HG03442 (cell line): Measurements from ENCODE around the gene ADAM8.

Experiments used
- ATAC-seq: cut with Tn5 transposase; IDR thresholded peaks from one replicate; pipeline ENCODE4 v1.9.1; 2021; ENCODE audit warnings: mild to moderate bottlenecking, moderate library complexity; ENCODE audit not compliant: unreplicated experiment

ADAM8 gene

GRCh38 chr10:133309100-133309719 is 32.5 kb upstream of the ADAM8 start:
- ATAC-seq, result peak; percentile 72

GRCh38 chr10:133308421-133309099 is 31.9 kb upstream of the ADAM8 start, which contains the start of the genes TUBGCP2 and ZNF511:
TUBGCP2 (minus strand) TSS chr10:133308872; CDS start chr10:133302941, 5,931 bp downstream.
ZNF511 (plus strand) TSS chr10:133308914; CDS start chr10:133308944, 30 bp downstream.
- ATAC-seq, result peak; percentile 68

DNA sequence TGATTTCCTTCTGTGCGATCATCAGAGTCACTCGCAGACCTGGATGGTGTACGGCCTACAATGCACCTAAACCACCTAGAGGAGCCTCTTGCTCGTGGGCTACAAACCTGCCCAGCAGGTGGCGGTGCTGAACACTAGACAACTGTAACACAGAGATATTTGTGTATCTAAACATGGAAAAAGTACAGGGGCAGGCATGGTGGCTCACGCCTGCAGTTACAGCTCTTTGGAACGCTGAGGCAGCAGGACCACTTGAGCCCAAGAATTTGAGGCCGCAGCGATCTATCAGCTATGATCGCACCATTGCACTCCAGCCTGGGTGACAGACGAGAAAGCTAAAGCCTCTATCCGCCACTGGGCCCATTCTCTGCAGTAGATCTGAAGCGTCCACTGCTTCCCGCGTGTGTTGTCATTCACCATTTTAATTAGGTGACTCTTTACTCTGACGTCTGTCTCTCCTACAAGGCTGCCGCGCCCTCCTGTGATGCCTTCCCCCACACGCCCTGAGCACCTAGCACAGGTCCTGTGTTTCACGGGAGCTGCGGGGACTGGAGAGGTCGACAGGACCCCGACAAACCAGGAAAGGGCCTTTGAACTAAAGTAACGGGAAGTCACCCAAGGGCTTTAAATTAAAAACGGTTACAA is 31.2 kb upstream of the ADAM8 start:
- peak; percentile 36 for ATAC-seq

- no peak for ATAC-seq
Observed at GRCh38 chr10:133306941-133307379, 30.3 kb upstream of the ADAM8 start.

- ATAC-seq, result no peak
Observed at GRCh38 chr10:133306097-133306476, 29.4 kb upstream of the ADAM8 start.

DNA sequence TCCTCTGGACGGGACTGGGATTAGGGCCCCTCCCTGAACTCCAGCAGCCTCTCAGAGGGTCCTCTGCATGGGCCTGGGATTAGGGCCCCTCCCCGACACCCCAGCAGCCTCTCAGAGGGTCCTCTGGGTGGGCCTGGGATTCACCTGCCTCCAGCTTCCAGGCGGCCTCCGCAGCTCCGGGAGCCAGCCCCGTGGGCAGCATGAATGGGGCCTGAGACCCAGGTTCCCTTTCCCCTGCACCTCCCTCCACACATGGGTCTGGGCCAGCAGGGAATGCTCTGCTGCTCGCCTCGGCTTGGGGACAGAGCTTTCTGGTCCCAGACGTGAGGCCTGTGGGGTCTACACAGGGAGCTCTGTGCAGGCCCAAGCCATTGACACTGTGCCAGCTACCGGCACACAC is 26.5 kb upstream of the ADAM8 start:
- ATAC-seq, result no peak

DNA sequence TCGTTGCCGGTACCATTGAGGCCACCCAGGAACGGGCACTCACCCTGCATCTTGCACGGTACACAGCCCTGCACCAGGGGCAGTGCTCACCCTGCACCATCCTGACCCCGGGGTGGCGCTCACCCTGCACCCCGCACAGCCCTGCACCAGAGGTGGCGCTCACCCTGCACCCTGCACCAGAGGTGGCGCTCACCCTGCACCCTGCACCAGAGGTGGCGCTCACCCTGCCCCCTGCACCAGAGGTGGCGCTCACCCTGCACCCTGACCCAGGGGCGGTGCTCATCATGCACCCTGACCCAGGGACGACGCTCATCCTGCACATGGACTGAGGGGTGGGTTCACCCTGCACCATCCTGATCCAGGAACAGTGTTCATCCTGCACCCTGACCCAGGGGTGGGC is 25.6 kb upstream of the ADAM8 start:
- no peak for ATAC-seq

GRCh38 chr10:133299738-133300137 is 23.1 kb upstream of the ADAM8 start:
- no peak for ATAC-seq

DNA sequence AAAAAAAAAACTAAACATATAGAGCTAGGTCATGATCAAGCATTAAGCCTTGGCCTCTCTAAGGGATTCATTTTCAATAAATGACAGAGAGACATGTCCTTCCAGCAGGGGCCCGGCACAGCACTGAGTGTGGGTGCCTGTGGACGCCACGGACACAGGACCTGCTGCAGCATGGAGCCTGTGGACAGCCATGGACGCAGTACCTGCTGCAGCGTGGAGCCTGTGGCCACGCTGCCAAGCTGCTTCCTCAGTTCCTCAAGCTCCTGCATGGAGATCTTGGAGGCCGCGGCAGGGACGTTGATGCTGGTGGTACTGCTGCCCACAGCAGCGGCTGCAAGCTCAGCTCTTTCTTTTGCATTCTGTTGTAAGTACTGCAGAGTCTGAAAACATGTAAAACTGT is 22.6 kb upstream of the ADAM8 start:
- no peak for ATAC-seq

DNA sequence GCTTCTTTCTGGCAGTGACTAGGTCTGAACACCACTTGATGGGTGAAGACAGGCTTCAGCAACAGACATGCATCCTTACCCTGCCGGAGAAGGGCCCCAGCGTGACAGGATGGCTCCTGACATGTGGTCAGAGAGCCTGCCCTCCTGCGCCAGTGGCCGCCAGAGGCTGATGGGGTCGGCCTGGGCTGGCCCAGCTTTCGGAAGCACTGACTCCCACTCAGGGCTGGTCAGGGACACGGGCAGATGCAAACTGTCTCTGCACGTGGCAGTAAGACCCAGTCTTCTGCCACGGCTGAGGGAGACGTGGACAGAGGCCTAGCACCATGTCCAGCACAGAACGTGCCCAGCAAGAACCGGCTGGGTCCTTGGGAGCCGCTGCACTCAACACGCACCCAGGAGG is 21.8 kb upstream of the ADAM8 start:
- ATAC-seq, result no peak

DNA sequence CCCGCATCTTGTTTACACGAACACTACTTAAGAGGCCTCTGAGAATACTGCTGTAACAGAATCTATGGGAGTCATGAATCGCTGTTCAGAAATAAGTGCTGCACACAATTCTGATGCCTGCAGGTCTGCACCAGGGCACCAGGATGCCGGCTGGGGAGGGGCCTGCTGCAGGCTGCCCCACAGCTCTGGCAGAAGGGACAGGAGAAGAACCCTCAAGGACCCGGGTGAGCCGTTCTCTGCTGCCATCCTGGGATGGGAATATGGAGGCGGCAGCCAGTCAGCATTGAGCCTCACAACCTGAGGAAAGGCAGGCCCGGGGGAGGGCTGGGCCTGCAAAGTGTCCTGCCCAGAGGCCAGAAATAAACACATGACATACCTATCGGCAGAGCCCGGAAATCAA is 20.8 kb upstream of the ADAM8 start:
- no peak for ATAC-seq

DNA sequence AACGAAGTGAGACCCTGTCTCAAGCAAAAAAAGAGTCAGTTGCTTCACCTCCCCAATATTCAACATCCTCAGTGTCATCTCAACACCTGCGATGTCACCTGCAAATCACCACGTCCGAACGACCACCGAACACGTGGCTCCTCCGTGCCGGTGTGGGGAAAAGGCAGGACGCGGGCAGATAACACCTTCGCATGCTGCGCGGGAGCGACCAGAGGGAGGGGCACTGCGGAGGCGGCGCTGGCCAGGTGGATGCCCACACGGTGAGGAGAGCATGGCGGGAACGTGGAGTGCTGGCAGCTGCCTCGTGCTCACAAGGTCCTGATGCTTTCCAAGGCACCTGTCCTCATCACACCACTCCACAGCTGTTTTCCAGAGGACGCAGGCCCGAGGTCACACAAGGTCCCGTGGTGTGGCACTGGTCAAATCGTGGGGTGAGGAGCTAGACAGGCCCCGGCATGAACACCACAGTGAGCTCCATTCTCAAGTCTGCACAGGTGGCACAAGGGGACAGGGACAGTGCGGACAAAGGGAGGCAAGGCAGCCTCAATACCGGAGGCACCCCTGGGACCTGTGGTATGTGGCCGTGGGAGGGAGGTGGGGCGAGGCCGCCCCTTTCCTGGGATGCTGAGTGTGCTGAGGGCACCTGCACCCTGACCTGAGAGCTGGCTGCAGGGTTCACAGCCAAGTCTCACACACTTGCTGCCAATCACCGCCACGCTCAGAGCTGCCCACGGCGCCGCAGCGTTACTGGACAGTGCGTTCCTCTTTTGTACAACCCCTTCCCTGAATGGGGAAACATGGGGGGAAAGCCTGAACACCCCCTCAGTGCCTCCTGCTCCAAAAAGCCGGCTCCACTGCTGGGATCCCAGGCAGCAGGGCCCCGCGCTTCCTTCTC is 19.0 kb upstream of the ADAM8 start:
- no peak for ATAC-seq

- no peak for ATAC-seq
Observed at GRCh38 chr10:133294189-133294588, 17.5 kb upstream of the ADAM8 start.

DNA sequence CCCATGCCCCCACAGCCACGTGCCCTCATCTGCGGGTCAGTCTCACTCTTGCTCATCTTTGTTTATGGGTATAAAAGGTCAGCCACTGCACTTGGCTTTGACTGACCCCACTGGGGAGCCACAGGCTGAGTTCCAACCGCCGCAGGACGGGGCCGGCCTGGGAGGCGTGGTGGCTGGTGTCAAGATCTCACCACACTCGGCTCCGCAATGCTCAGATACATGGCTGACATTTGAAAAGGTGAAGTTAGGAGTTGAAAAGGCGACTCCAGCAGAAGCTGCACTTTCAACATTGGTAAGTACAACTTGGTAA is 17.1 kb upstream of the ADAM8 start:
- no peak for ATAC-seq

DNA sequence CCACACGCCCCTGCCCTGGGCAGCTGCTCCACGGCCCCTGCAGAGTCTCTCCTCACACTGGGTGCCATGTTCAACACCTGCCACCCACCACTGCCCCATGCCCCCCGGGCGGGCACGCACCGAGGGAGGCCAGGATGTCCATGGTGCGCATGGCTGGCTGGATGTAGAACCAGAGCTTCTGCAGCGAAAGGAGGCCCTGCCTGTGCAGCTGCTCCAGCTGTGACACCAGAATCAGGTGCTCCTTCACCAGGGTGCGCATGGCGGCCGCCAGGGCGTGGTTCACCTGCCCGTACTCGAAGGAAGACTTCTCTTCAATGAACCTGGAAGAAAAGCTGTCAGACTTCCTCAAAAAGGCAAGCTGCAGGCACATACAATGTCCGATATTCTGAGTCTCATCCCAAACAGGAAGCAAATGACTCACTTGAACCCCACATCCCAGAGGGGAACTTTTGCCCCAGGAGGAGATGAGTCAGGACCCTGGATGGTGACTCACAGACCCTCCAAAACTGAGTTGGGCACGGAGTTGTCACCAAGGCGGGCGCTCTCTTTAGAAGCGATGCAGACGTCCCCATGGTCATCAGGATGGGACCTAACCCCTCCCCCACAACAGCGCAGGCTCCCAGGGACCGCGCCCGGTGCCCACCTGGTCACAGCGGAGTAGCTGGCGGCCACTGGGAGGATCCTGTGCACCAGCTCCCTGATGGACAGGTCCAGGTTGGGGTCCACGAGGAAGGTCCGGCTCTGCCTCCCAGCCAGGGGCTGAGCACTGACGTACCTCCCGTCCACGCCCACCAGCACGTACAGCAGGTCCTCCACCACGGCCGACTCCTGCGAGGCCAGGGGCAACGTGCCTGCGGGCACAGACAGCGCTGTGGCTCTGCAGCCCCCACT is 16.5 kb upstream of the ADAM8 start:
- no peak for ATAC-seq

DNA sequence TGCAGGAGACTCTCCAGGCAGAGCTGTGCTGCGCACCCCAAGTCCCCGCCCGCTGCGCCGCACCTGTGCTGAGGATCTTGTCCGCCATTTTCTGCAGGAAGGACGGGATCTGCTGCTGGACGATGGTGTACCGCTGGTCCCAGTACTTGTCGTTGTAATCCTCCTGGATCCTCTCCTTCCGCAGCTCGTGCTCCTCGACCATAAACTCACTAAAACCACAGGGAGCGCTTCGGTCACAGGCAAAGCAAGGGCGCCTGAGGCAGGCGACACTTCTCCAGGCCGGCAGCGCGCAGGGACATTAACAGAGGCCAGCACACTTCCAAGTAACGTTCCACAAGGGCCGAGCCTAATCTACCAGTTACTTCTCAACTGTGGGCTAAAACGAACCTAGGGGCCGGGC is 13.1 kb upstream of the ADAM8 start:
- ATAC-seq, result no peak

GRCh38 chr10:133287832-133288500 is 11.3 kb upstream of the ADAM8 start:
- no peak for ATAC-seq

GRCh38 chr10:133286366-133286765 is 9.7 kb upstream of the ADAM8 start:
- no peak for ATAC-seq

DNA sequence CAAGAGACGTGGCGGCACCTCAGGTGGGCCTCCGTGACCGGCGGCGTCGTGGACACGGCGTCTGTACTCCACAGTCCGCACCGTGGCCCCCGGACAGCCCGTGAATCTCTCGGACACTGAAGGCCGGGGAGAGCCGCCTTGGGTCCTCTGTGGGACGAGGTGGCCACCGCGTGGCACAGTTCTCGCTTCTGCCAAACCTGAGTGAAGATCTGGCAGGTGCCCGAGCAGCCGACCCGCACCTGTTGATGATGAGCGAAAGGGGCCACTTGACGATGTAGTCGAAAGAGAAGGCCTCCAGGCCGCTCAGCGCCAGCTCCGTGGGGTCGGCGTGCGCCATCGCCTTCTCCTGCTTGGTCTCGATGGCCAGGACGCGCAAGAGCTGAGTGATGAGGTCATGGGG is 8.5 kb upstream of the ADAM8 start:
- ATAC-seq, result no peak

- ATAC-seq, result no peak
Observed at GRCh38 chr10:133283931-133284330, 7.3 kb upstream of the ADAM8 start.
